GM19351 (cell line): ENCODE results near the gene ZFPM1.

Experiments
- ATAC-seq: cut with Tn5 transposase; IDR thresholded peaks from one replicate; pipeline ENCODE4 v1.9.1; 2021; ENCODE audit warnings: mild to moderate bottlenecking, moderate library complexity; ENCODE audit not compliant: unreplicated experiment

The ZFPM1 gene

DNA sequence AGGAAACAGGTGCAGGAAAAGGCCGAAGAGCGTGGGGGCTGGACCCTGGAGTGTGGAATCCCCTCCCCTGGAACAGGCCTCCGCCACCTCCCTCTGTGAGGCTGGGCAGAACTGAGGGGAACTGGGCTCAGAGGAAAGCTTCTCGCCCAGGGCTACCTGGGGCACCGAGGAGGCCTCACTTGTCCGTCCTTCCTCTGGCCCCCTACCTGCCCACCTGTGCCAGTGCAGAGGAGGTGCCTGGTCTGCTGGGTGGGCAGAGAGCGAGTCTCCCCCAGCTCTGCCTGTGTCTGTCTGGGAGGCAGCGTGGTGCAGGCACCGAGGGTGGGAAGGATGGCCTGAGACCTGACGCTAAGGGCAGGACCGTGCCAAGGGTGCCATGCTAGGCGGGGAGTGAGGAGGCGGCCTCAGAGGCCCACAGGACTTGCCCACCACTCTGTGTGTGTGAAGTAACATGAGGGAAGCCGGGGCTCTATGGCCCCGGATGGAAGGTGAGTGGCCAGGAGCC lies 42.2 kb downstream of the ZFPM1 start:
- no peak for ATAC-seq

GRCh38 chr16:88497561-88498462 lies 44.7 kb downstream of the ZFPM1 start:
- no peak for ATAC-seq

GRCh38 chr16:88498576-88499208 lies 45.6 kb downstream of the ZFPM1 start:
- no peak for ATAC-seq

DNA sequence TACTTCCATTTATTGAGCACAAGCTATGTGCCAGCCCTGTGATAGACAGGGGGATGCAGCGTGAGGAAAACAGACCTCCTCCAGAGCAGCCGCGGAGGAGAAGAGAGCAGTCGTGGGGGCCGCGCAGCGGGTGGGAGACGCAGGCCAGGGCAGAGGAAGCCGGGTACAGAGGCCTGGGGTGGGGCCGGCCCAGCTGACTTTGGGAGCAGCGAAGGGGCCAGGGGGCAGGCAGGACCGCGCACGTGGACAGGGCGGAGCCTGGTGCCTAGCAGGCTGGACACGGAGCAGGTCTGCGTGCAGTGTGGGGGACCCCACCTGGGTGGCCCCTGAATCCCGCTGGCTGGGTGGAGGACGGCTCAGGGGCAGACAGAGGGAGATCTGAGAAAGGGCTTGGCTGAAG lies 46.2 kb downstream of the ZFPM1 start:
- no peak for ATAC-seq

DNA sequence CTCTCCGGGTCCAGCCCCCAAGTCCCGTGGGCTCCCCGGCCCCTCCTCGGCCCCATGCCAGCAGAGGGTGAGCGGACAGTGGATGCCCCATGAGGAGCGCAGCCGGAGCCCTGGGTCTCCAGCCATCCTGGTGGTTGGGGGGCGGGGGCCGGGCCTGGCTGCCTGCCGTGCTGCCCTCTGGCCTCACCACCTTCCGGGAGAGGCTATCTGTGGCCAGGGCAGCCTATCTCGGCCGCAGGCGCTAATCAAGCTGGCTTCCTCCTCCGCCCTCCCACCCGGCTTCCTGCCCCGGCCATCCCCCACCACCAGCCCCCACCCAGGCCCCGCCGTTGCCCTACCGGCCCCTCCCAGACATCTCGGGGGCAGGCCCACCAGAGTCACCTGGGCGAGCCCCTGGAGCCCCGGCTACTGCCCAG lies 46.8 kb downstream of the ZFPM1 start:
- no peak for ATAC-seq

DNA sequence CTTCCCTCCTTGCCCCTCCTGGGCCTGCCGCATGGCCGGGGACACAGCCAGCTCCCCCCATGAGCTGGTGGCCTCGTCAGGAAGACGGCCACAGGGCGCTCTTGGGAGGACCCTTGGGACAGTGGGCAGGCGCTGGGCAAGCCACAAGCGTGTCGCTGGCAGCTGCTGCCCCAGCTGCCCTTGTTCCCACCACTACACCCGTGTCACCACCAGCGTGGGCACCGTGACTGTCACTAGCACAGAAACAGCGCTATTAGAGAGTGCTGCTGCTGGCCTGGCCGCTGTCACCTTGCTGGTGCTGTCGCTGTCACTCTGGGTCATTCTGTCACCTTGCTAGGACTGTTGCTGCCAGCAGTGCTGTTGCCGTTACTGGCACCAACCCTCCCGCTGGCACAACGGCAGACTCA lies 47.2 kb downstream of the ZFPM1 start:
- no peak for ATAC-seq

GRCh38 chr16:88502371-88502770 lies 49.3 kb downstream of the ZFPM1 start:
- no peak for ATAC-seq

DNA sequence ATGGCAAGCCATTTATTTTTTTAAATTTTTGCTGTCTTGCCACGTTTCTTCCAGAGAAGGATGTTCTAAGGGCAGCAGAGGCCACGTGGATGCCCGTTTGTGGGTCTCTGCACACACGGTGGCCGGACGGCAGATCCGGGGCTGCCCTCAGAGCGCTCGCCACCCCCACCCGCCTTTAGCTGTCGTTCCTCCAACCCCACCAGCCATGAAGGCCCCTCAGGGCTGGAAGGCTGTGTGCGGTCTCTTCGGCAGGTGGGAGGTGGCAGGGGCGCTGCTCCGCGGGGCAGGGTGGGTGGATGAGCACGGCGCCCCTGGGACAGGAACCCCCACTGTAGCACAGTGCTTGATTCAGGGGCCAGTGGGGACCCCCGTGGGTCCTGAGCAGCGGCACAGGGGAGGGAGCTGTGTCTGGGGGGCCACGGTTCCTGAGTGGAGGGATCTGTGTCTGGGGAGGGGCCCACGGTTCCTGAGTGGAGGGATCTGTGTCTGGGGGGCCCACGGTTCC lies 49.7 kb downstream of the ZFPM1 start:
- ATAC-seq = no peak

GRCh38 chr16:88503374-88503770 lies 50.3 kb downstream of the ZFPM1 start:
- no peak for ATAC-seq

DNA sequence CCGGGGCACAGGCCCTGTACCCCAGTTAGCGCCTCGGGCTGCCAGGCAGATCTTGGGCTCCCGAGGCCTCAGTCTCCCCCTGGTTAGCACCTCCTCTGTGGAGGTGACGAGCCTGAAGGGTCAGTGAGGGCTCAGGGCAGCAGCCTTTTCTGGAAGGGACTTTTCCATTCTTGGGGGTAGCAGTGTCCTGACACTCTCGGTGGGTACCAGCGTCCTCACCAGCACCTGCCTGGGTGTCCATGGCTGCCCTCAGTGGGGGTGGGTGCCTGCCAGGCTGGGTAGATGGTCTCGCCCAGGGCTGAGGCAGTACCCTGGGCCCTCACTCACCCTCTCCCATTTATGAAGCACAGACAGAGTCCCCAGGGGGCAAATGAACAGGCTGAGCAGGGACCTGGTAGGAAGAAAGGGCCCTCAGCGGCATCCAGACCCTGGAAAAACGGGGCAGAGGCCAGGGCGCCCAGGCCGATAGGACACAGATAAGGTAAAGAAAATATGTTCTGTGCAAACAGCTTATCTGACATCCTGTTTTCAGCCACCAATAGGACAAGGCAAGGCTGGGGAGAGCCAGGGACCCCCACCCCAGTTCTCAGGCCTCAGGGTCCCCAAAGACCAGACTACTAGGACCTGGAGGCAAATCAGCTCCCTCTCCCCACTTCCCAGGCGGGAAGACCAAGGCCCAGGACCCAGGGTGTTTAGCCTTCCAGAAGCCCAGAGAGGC lies 50.9 kb downstream of the ZFPM1 start:
- no peak for ATAC-seq

DNA sequence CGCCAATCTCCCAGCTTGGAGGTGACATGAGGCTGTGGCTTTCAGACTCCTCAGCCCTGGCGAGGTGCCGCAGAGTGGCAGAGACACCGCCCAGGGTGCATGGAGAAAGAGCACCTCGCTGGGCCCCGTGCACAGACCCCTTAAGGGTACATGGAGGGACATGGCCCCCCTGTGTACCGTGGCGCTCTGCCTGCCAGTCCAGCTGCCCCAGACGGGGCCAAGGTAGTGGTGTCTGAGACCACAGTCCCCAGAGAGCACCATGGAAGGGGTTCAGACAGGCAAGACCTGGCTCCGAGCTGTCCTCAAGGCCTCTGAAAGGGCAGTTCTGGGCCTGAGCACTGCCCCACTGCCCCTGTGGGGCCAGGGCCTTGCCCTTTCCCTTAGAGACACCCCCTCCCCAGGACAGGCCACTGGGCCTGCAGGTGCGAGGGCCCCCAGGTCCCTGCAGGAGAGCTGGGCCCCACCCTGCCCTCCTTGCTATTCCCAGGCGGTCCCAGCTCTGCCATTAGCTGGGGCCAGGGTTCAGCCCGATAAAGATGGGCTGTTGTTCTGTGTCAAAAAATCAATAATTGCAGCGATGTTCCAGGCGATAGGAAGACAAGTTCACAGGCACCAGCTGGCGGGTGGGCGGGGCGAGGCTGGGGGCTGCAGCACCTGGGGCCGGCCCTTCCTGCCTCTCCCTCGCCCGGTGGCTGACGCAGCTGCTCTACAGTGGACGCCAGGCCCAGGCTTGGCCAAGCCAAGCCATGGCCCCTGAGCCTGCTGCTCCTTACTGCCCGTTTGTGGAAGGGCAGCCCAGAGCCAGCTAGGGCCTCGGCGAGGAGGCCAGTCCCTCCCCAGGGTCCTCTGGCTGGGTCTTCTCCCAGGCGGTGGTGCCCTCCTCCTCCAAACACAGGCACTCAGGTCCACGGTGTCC lies 51.7 kb downstream of the ZFPM1 start:
- no peak for ATAC-seq

- no peak for ATAC-seq
These were observed 52.5 kb downstream of the ZFPM1 start for GRCh38 chr16:88505405-88506082.

- ATAC-seq = no peak
These were observed 53.6 kb downstream of the ZFPM1 start for GRCh38 chr16:88506723-88507122.

- ATAC-seq = no peak
These were observed 54.2 kb downstream of the ZFPM1 start for GRCh38 chr16:88507231-88507743.

DNA sequence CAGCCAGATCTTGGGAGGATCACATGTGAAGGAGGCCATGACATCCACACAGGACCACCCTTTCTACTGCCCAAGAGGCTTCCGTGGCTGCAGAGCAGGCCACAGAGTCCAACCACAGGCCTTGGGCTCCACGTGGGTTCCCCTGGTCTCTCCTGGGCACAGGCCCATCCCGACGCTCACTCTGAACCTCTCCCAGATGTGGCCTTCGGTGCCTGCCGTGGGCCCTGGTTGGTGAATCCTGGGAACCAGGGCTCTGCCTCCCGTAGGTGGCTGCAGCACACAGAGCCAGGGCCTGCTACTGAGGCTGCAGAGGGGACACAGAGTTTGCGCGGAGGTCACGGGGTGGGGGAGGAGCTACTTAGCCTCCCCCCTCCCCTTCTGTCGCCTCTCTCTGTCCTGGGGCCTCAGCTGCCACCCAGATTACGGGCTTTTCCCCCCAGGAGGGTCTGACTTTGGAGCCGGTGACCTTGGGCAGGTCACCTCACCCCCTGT lies 55.3 kb downstream of the ZFPM1 start:
- no peak for ATAC-seq

DNA sequence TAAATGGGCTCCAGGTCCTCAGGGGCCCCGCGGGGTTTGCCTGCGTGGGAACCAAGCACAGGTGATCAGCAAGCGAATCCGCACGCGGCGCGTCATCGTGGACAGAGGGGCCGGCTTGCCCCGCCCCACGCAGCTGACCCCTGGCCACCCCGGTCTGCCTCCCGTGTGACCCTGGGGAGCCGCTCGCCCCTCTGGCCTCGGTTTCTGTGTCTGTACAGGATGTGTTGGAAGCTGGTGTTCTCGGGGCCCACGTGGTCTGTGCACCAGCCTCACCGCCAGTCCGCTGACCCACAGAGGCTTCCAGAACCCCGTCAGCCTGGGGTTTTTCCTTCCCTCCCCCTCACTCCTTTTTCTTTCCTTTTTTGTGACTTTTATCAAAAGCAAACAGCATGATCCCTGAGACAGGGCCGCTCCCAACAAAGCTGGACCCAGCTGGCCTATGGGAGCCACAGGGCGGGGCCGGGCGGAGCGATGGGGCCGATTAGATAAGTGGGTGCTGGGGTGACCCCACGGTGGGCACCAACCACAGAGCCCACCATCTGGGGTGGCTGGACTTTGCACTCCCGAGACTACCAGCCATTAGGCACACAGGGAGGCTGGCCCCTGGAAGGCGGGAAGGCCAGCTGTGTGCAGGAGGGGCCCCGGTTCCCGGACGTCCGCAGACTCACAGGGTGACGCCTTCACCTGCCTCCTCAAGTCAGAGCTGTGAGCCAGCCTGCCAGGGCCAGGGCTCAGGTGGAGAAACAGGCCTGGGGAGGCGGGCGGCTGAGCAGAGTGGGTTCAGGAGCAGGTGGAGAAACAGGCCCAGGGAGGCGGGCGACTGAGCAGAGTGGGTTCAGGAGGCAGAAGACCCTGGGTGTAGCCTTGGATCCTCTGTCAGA lies 56.0 kb downstream of the ZFPM1 start:
- ATAC-seq = no peak

- no peak for ATAC-seq
These were observed 56.6 kb downstream of the ZFPM1 start for GRCh38 chr16:88509749-88510069.
